Fibroblast of skin of right biceps (primary cell): ENCODE results near the gene TRAFD1.
"Not testable (repeated sequence)": the region's sequence is repeated elsewhere in the genome, so short reads cannot be mapped to it uniquely, and the experiment has no call there.

Source experiments
- DNase-seq: peaks from one replicate; pipeline ENCODE4 v3.0.0-alpha.2; 2013

TRAFD1 gene, protein sequence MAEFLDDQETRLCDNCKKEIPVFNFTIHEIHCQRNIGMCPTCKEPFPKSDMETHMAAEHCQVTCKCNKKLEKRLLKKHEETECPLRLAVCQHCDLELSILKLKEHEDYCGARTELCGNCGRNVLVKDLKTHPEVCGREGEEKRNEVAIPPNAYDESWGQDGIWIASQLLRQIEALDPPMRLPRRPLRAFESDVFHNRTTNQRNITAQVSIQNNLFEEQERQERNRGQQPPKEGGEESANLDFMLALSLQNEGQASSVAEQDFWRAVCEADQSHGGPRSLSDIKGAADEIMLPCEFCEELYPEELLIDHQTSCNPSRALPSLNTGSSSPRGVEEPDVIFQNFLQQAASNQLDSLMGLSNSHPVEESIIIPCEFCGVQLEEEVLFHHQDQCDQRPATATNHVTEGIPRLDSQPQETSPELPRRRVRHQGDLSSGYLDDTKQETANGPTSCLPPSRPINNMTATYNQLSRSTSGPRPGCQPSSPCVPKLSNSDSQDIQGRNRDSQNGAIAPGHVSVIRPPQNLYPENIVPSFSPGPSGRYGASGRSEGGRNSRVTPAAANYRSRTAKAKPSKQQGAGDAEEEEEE

DNA sequence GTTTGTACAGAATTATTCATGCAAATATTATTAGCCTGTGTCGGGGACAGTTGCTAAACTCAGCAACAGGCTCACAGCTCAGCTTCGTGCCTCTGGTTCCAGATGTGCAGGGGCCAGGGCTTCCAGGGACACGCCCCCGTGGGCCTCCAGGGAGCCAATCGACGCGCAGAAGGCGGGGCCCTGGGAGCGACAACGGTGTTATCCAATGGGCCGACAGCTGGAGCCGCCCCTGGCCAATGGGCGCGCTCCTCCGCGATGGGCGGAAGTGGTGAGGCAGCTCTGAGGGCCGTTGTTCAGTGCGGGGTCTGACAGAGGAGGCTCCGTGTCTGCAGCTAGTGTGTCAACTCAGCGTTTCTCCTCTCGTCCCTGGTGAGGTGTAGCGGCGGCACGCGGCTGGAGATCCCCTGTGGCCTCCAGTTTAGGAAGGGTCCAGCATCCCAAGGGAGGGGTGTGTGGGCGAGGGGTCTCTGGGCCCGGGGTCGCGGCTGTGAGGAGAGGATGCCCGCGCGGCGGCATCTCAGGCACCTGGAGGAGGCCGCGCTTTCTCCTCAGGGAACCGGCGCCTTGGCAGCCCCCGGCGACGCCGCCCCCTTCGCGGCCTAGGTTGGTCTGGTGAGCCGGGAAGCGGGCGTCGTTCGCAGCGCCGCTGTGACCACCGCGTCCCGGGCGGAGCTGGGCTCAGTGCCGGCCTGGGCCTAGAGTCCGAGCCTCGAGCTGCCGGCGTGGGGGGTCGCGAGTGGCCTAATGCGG is at the start of gene TRAFD1:
Gene TRAFD1, plus strand, starts transcription at position 311 of the 750 bp plus-strand sequence. CDS start 4,963 bp downstream, outside the sequence.
- DNase-seq: peak; percentile 96

DNA sequence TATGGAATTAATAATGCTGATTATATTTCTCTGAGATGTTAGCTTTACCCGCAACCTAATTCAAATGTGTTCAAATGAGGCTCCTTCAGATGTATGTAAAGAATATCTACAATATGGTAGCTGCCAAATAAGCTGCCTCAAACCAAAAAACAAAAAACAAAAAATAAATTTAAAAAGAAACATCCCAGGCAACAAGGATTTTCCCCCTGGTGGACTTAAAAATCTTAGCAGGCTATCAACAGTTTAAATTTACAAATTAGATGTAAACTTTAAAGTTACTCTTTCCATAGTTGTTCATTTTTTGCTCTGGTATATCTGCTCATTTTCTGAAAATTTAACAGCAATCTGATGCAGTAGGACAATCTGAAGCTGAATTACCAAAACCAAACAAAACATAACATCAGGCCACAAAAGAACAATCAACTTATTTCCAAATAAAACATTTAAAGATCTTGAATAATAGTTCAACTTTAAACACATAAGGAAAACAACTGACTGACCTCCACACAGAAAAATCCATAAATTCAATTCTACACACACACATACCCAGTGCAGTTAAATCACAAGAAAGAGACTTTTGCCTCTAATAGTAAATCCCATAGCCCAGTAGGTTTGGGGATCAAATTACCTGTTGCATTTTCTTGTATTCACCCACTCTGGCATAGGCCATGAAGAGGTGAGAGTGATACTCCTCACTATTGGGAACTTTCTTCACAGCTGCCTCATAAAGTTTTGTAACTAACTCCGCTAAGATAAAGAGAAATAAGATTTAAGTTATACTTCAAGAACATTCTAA is 38.1 kb upstream of the TRAFD1 start:
- no peak for DNase-seq

DNA sequence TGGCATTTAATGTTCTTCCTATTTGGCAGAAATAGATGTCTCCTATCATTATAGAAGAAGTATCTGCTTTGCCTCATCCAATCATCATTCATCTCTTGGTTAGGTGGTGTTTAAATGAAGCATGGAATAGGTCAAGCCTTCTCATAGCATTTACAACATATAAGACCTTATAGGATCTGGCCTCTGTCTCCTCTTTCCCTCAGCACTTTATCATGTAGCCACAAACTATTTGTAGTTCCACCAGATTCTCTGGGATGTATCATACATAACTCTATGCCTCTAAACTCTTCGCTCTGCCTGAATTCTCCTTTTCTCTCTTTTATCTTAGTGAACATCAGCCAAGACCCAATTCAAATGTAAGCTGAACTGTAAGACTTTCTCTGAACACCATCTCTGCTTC is 37.5 kb upstream of the TRAFD1 start:
- DNase-seq: no peak

DNA sequence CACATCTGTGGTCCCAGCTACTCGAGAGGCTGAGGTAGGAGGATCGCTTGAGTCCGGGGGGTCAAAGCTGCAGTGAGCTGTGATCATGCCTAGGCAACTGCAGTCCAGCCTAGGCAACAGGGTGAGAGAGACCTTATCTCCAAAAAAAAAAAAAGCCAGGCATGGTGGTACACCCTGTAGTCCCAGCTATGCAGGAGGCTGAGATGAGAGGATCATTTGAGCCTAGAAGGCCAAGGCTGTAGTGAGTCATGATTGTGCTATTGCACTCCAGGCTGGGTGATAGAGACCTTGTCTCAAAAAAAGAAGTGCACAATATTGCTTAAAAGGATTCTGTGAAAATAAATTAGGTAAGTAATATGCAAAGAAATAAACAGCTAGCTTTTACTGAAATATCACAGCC is 33.8 kb upstream of the TRAFD1 start:
- no peak for DNase-seq

DNA sequence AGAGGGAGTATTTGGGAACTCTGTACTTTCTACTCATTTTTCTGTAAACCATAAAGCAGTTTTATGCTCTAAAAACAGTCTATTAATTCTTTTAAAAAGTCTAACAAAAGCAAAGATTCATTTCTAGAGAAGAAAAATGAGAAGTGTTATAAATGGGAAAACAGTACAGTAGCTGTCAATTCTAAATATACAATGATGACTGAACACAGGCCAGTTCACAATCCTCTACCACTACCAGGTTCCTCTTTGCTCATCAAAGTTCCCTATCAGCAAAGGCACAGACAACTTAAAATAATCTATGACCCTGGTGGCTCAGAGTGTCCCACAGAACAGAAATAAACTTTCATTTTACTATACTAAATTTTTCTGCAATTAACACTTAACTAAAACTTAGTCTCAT is 29.3 kb upstream of the TRAFD1 start:
- no peak for DNase-seq

DNA sequence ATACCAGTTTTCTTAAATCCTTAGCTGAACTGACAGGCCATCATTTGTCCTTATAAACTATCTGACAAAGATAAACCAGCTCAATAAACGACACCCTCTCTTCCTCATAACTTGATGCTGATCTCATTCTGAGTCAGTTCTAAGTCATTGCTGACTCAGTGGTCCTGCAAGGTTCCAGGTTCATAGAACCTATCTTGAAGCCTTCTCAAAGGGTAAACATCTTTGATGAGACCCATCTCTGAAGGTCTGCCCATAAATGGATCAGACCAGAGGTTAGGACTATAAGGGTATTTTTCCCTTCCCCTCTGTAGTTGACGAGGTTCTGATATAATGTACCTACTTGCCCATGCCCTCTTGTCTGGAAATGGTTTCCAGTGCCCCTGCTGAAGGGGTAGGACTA is 28.7 kb upstream of the TRAFD1 start:
- peak; percentile 83 for DNase-seq

DNA sequence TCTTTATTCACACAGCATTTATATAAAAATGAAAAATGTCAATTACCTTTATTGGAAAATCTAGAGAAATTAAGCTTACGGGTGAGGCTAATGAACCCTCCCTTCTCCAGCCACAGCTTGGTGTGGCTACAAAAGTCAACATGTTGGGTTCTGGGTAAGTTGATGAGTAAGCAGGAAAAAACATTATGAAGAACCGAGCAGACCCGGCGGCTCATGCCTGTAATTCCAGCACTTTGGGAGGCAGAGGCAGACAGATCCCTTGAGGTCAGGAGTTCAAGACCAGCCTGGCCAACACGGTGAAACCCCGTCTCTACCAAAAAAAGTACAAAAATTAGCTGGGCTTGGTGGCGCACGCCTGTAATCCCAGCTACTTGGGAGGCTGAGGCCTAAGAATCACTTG is 27.7 kb upstream of the TRAFD1 start:
- peak; percentile 11 for DNase-seq

DNA sequence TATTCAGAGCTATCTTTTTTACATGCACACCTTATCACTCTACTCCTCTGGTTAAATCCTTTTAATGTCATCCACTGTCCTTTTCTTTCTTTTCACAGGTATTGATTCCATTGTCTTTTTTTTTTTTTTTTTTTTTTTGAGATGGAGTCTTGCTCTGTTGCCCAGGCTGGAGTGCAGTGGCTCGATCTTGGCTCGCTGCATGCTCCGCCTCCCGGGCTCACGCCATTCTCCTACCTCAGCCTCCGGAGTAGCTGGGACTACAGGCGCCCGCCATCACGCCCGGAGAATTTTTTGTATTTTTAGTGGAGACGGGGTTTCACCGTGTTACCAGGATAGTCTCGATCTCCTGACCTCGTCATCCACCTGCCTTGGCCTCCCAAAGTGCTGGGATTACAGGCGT is 24.9 kb upstream of the TRAFD1 start:
- not testable (repeated sequence) for DNase-seq

DNA sequence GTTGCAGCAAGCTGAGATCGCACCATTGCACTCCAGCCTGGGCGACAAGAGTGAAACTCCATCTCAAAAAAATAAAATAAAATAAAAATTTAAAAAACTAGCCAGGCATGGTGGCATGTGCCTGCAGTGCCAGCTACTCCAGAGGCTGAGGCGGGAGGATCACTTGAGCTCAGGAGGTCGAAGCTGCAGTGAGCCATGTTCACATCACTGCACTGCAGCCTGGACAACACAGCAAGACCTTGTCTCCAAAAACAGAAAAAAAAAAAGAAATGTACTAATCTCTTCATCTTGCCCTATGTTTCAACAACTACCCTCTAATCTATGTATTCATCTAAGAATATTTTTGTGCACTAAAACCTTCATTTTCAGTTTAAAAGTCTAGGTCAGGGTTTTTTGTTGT is 23.2 kb upstream of the TRAFD1 start:
- no peak for DNase-seq

DNA sequence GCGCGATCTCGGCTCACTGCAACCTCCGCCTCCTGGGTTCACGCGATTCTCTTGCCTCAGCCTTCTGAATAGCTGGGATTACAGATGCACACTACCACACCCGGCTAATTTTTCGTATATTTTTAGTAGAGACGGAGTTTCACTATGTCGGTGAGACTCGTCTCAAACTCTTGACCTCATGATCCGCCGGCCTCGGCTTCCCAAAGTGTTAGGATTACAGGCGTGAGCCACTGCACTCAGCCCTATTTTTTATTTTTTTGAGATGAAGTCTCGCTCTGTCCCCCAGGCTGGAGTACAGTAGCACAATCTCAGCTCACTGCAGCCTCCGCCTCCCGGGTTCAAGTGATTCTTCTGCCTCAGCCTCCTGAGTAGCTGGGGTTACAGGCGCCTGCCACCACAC is 22.6 kb upstream of the TRAFD1 start:
- DNase-seq: not testable (repeated sequence)

DNA sequence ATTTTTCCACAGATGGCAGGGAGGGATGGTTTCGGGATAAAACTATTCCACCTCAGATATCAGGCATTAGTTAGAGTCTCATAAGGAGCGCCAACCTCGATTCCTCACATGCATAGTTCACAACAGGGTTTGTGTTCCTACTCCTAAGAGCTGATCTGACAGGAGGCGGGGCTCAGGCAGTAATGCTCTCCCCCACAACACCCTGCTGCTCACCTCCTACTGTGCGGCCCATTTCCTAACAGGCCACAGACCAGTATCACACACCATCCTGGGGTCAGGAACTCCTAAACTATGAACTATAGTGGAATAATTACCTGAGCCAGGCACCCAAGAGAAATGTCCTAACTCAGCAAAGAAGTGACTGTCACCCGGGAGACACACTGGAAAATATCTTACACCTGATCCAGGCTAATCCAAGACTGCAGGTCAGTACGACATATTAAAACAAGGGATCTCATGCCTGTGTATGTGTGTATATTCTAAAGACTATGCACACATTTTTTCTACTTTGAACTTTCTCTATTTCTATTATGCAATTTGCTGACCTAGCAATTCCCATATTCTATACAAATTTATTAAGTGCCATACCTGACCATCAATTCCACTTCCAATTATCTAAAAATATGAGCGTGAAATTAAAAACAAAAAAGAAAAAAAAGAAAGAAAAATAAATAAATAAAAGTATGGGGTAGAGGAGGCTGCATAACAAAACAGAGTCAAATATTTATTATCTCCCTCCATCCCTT is 21.4 kb upstream of the TRAFD1 start:
- DNase-seq: no peak

DNA sequence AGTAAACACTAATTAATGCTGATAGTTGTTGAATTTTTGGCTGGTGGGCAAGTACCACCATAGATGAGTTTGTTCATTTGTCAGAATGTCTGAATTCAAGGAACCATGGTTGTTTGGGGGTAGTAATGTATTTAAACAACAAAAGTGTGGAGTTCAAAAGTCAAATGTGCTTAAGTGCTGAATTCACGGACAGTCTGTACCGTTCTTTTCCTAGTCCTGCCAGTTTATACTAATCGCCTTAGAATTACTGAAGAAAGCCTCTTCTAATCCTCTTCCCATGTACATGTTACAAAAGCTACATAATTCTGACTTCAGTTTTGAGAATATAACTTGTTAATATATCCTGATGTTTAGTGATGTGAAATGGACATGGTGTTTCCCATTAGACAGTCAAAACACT is 19.5 kb upstream of the TRAFD1 start:
- no peak for DNase-seq

DNA sequence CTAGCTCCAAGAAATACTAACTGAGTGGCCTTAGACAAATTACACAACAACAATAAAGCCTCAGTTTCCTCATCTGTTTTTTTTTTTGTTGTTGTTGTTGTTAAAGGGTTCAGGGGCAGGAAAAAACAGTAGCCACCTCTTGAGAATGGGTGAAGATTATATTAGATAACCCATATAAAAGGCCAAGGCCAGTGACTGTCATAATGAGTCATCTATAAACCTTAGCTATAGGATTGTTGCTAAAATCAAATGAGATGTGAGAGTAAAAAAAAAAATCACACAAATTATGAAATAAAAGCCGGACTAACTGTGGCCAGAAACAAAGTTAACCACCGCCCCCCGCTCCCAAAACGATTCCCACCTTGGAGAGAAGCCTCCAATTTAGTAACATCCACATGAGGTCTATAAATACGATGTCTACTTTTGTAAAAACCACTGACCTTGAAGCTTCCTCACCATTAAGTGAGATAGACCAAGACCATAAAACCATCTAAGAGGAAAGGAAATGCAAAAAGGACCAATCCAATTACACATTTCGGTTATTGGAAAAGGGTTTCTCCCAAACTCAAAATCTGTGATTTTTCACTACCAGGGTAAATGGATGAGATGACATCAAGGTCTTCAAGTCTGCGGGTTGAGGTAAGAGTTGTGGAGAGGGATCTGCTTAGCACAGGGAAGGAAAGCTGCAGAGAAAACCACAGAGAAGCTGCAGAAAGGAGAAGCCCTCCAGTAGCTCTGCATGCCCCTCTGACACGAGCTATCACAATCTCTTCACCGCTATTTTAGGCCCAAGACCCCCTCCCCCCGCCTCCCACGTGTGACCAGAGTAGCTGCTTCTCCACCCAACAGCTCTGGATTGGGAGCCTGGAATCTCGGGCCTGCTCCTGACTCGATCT is 17.8 kb upstream of the TRAFD1 start:
- DNase-seq: peak; percentile 43

DNA sequence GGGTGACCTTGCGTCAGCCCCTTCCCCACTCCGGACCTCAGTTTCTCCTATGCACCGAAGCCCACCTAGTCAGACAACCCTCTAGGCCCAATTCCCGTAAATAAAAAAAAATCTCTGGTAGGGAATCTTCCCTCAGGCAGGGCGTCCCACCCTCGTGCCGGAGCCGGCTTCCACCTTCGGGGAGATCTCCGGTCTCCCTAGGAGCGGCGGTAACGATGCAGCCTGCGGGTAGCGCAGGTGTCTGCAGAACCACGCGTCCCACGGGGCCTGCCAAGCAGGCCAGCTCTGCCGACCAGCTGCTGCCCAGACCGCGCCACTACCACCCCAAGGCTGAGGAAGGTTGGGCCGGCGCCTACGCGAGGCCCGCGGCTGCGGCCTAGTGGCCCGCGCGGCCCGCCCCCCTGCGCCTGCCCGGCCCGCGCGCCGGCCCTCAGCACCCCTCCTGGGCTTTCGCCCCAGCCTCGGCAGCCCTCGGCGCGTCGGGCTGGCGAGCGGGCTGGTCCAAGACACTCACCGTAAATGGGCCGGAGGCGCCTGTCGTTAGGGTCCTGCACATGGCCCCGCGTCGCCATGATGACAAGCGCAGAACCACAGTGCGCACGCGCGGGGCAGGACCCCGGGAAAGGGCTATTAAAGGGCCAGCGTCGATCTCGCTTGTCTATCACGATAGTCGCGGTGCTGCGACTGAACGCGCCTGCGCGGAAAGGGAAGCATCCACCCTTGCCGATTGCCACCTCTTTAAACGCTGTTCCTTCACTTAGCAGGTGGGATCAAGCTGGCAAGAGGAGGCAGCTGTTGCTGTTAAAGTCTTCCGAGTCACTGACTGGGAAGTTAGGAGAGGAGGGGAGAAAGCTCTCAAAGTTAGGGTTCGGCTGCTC is 16.9 kb upstream of the TRAFD1 start, which contains the start of gene NAA25:
Gene NAA25, minus strand, starts transcription at position 582 of the 878 bp plus-strand sequence. Its CDS starts 10 bp downstream, at position 572.
- DNase-seq: peak; percentile 86

DNA sequence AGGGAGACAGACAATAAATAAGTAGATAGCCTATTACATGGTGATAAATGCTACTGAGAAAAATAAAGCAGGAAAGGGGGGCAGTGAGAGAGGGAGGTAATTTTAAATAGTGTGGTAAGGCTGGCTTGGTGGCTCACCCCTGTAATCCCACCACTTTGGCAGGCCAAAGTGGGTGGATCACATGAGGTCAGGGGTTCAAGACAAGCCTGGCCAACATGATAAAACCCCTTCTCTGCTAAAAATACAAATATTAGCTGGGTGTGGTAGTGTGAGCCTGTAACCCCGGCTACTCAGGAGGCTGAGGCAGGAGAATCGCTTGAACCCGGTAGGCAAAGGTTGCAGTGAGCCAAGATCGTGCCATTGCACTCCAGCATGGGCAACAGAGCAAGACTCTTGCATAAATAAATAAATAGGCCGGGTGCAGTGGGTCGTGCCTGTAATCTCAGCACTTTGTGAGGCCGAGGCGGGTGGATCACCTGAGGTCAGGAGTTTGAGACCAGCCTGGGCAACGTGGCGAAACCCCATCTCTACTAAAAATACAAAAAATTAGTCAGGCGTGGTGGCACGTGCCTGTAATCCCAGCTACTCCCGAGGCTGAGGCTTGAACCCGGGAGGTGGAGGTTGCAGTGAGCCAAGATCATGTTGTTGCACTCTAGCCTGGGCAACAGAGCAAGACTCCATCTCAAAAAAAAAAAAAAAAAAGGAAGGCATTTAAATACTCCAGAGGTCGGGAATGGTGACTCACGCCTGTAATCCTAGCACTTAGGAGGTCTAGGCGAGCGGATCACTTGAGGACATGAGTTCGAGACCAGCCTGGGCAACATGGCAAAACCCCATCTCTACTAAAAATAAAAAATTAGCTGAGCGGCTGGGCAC is 14.3 kb upstream of the TRAFD1 start:
- DNase-seq: peak; percentile 30

DNA sequence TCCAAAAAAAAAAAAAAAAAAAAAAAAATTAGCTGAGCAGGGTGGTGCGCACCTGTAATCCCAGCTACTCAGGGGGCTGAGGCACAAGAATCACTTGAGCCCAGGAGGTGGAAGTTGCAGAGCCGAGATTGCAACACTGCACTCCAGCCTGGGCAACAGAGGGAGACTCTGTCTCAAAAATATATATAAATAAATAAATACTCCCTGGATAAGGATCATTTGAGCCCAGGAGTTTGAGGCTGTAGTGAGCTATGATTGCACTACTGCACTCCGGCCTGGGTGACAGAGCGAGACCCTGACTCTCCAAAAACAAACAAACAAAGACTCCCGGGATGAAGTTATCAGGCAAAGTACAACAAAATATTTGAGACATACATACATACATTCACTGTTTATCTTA is 13.4 kb upstream of the TRAFD1 start:
- DNase-seq: no peak

DNA sequence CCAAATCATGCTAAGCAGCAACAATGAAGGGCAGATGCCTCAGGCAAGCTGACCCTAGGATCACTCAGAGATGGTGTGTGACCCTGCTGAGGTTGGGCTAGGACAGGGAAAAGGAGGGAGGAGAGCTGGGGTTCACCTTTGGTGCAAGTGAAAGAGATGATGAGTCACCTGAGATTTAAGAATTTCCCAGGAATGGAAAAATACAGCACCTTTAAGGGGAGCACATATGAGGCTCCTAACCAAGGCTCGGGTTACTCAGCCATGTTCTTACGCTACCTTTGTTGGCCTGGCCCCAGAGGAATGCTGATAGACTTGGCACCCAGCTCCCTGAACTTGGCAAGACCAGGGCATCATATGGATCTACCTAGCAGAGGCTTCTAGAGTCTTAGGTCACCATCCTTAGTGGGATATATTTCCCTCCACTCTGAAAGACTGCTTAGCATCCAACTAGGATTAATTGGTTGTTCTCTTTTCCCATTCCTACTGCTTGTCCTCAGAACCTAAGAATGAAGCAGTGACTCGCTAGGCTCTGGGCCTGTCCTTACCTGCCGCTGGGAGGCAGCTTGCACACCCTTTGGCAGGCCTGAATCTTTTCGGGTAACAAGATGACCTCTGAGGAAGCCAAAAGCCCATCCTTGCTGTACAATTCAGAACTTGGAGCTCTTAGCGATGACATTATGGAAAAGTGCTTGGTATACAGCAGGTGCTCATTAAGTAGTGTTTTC is 12.8 kb upstream of the TRAFD1 start:
- DNase-seq: no peak
